ENCODE measurements around the gene PDGFD.

PDGFD gene

DNA sequence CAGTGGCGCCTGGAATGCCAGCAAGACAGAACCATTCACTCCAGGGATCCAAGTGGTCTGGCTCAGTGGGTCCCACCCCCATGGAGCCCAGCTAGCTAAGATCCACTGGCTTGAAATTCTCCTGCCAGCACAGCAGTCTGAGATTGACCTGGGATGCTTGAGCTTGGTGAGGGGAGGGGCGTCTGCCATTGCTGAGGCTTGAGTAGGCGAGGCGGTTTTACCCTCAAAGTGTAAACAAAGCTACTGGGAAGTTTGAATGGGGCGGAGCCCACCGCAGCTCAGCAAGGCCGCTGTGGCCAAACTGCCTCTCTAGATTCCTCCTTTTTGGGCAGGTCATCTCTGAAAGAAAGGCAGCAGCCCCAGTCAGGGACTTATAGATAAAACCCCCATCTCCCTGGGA is 253.2 kb downstream of the PDGFD start:
- no peak for DNase-seq (ENCODE audit: low spot score)

DNA sequence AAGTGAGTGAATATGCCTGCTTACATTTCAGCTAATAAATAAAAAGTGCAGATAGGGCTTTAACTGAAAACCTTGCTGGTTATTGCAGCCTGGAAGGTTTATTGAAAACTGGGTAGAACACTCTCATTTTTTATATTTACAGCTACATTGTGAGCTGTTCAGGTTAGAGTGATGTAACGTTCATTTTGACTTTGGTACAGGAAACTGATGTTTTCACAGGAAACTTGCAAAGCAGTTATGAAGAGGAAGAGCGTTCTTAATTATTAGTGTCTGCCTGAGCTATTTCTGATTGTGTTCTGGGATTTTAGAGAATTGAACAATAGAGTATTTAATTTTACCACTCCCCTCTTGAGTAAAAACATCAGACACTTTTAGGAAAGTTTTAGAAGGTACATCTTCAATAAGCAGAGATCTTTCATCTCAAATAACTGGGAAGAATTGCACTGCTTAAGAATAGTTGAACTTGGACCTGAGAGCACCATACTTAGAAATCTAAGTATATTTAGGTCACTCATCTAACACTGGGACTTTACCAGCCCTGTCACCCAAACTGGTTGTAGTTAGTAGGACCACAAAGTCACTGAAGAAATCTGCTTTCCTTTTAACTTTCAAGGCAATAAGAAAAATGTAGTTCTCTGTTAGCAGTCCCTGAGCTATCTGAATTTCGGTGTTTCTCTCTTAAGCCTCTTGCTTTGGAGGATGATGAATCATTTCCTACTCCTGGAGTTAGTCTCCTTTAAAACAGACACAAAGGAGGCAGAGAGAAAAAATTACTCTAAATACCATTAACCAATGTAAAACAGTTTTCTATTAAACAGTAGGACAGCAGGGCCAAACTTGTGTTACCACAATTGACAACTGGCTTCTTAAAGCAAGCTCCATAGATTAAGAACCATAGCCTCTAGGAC is 256.1 kb downstream of the PDGFD start:
- DNase-seq (ENCODE audit: low spot score), result no peak

GRCh38 chr11:103907136-103907535 is 256.8 kb downstream of the PDGFD start:
- DNase-seq (ENCODE audit: low spot score), result no peak

DNA sequence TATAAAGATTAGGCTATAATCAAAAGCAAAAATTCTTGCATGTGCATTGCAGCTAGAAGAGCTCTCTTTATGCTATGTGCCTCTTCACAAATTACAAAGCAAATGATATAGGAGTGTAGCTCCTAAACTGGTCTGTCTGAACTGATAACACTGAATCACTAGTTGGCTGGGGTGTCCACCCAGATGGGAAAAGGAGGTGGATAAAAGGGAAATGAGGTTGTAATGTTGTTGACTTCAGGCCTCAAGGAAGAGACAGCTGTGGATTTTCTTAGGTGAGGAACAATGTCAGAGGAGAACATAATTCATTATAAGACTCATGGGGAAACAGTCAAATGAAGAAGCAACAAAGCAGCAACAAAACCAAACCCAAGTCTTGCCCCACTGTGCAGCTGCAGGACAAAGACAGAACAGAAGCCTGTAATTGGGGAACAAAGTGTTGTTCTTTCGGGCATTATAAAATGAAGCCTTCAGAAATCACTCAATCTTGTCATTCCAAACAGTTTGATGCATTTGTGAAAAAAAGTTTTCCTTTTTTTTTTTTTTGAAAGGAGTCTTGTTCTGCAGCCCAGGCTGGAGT is 257.6 kb downstream of the PDGFD start:
- DNase-seq (ENCODE audit: low spot score), result no peak

DNA sequence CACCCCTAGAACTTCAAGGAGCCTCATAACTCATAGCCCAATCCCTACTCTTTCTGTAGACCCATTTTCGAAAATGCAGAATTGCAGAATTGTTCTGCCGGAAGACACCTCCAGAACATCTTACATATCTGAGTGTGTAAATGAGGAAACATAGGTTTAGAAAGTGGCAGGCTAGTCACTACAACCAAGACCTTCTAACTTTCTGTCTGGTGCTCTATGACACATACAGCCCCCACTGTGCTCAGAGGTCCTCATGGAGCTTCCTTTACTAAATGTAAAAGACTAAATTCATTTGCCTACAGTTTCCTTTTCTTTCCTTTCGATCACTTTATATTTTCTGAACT is 259.7 kb downstream of the PDGFD start:
- DNase-seq (ENCODE audit: low spot score), result no peak

DNA sequence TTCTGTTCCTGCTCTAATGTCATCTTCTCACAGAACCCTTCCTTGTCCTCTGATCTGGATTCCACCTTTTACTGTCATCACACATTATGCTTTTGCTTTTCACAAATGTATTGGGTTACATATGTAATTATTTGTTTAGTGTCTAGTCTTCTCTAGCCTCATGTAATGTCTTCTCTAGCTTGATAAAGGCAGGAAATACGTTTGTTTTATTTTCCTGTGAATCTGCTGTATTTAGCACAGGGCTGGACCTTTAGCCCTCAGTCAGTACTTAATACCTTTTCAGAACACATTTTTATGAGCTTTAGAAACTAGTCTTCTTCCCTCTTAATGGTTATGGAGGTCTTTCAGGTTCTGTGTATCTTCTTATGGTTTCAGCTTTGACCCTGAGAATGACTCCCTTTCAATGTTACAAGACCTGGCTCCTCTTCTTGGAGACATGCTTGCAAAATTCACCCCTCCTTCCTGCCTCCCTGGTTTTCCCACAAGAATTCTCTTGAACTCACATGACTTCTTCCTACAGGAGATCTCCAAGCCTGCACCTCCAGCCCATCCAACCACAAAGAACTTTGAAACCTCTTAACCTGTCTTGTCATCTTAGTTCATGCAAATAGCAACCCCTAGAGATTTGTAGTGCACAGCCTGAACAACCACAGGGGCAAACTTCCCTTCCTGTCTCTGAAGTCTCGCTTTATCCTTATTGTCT is 260.2 kb downstream of the PDGFD start:
- DNase-seq (ENCODE audit: low spot score), result no peak

- DNase-seq (ENCODE audit: low spot score), result no peak
These were observed 261.0 kb downstream of the PDGFD start for GRCh38 chr11:103902994-103903393.

- no peak for DNase-seq (ENCODE audit: low spot score)
These were observed 262.3 kb downstream of the PDGFD start for GRCh38 chr11:103901656-103902055.

- DNase-seq (ENCODE audit: low spot score), result no peak
These were observed 265.2 kb downstream of the PDGFD start for GRCh38 chr11:103898577-103899336.

DNA sequence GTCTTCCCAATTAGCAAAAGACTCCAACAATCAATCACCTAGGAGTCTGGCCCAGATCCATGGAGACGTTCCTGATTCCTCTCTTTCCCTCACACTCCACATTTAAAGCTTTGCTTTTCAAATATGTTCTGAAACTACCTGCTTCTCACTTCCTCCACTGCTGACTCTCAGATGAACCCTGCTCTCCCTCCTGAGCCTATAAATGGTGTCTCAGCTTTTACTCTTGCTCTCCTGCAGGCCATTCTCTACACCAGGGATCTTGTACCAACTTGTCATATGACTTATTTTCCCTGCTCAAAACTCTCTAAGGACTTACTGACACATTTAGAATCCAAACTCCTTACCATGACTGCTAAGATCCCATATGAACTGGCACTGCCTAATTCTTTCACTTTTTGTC is 265.9 kb downstream of the PDGFD start:
- no peak for DNase-seq (ENCODE audit: low spot score)

GRCh38 chr11:103897160-103897936 is 266.6 kb downstream of the PDGFD start:
- no peak for DNase-seq (ENCODE audit: low spot score)

- DNase-seq (ENCODE audit: low spot score), result no peak
These were observed 268.8 kb downstream of the PDGFD start for GRCh38 chr11:103895106-103895505.

- DNase-seq (ENCODE audit: low spot score), result no peak
These were observed 269.3 kb downstream of the PDGFD start for GRCh38 chr11:103894673-103895072.

DNA sequence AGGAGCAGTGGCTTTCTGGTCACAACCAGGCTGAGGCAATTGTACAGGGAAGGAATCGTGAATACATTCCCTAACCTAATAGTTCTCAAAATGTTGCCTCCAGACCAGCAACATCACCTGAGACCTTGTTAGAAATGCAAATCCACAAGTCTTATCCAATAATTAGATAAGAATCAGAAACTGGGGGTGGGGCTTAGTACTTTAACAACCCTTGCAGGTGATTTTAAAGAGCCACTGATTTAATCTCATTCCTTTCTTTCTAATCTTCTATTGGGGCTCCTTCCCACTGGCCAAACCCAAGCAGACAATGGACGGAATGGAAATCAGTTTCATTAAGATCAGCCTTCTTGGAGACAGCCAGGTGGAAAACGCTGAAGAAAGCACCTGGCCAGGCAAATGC is 269.9 kb downstream of the PDGFD start:
- DNase-seq (ENCODE audit: low spot score), result no peak

- no peak for DNase-seq (ENCODE audit: low spot score)
These were observed 270.6 kb downstream of the PDGFD start for GRCh38 chr11:103893371-103893770.

DNA sequence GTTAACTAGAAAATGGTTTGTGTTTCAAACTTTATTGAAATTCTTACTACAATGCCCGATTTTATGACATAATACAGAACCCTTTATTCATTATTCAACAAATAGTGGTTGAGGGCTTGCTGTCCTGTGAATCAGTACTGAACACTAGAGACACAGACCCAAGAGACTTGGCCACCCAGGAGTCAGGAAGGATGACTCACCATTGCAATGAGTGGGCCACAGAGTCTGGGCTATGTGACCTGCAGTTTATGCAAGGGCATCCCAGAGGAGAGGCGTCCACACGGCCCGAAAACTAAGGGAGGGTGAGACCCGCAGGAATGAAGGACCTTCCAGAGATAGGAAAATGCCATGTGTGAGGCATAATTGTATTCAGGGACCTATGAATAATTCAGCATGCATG is 271.3 kb downstream of the PDGFD start:
- no peak for DNase-seq (ENCODE audit: low spot score)

DNA sequence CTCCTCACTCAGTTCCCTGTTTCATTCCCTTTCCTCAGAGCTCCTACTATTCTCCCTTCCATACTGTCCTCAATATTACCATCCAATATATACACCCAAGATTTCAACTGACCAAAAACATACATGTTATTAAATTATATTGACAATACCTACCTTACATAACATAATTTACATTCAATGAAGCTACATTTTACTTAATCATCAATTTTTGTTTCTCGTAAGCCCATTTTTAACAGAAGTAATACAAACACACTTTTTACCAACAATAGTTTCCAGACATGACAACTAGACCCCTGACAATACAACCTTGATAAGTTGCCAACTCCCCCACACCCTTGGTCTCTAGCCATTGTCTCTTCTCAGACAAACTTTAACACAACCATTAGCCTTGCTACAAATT is 273.3 kb downstream of the PDGFD start:
- DNase-seq (ENCODE audit: low spot score), result no peak

DNA sequence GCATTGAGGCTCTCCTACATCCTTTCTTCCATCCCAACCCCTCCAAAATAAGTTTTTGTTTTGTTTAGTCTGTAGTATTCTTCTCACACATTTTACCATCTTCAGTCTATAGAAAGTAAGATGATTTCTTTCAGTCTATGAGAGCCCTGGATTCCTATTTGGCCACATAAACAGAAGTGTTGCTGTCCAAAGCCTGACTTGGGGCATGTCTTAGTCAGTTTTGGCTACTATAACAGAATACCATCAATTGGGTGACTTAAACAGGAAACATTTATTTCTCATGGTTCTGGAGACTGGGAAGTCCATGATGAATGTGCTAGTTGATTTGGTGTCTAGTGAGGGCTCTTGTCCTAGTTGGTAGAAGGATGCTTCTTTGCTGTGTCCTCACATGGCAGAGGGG is 274.3 kb downstream of the PDGFD start:
- no peak for DNase-seq (ENCODE audit: low spot score)

DNA sequence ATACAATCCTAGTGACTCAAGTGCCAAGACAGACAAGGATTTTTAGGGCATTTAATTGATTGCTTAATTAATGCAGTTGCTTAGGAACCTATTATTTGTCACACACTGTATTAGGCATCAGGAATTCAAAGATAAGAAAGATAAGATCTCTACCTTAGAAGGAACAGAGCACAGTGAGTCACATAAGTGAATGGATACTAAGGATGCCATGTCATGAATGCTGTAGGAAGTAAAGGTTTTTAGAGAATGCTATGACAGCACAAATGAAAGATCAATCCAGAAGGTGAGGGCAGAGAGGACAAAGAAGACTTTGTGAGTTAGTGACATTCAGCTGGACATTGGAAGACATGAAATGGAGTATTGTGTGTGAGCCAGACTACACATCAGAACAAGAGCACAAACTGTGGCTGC is 275.4 kb downstream of the PDGFD start:
- no peak for DNase-seq (ENCODE audit: low spot score)

DNA sequence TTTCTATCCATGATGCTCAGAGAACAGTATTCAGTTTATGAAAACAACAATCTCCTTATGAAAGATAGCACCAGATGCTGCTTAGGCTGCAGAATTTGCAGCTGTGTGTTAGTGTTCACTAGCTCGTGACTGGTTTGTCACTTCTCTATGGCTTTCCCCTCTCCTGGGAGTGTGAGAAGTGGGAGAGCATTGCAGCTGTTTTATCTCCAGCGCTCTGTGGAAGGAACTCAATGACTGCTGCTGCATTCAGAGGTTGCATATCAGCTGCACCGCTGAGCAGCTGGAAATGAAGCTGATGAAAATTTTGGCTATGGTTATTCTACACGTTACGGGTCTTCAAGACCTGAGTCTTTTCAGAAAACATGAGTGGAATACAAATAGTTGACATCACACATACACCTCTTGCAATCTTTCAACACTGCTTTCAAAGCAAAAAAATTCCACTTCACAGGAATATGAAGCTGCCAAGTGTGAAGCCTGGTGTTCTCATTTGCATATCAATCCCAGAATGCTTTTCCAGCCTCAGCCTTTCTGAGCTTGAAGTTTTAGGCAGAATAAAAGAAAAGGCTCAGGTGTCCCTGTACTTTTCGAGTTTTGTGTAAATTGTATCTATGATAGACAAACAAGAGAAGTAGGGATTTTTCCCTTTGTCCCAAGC is 276.8 kb downstream of the PDGFD start:
- no peak for DNase-seq (ENCODE audit: low spot score)

GRCh38 chr11:103883856-103884255 is 280.1 kb downstream of the PDGFD start:
- DNase-seq (ENCODE audit: low spot score), result no peak
